Sigmoid colon (tissue), 7 donors: ENCODE data around the gene TMPRSS12. TPM values are rescaled to one million over a fixed set of nuclear protein-coding genes. Genes with fewer than 3 reads are reported as not detected.

Experiments used
- DNase-seq: peaks from one replicate; pipeline ENCODE4 v3.0.0-alpha.2; 2019
- H3K27ac ChIP-seq, 4 donors: fragments of 200-600 bp; sonication (generic); one replicate each; pipeline ENCODE4 v1.5.1; 2016 to 2019; ENCODE audit warnings: mild to moderate bottlenecking in 1 of 4
- H3K27me3 ChIP-seq, 3 donors: fragments of 200-600 bp; sonication (generic); one replicate each; pipeline ENCODE4 v1.5.1; 2019; ENCODE audit warnings: mild to moderate bottlenecking in 1 of 3
- H3K36me3 ChIP-seq, 4 donors: fragments of 200-600 bp; sonication (generic); one replicate each; pipeline ENCODE4 v1.5.1; 2016 to 2019
- H3K4me1 ChIP-seq, 4 donors: fragments of 200-600 bp; sonication (generic); one replicate each; pipeline ENCODE4 v1.5.1; 2017 to 2019
- H3K4me3 ChIP-seq, 4 donors: fragments of 200-600 bp; sonication (generic); one replicate each; pipeline ENCODE4 v1.5.1; 2017 to 2019; ENCODE audit warnings: mild to moderate bottlenecking in 2 of 4, moderate library complexity in 1 of 4
- H3K9me3 ChIP-seq, 4 donors: fragments of 200-600 bp in 3 of 4; sonication (generic) in 3 of 4; one replicate each; pipeline versions ENCODE4 v1.5.1 to v1.6.1; 2013 to 2019
- CTCF ChIP-seq, 4 experiments: fragments of 450-650 bp in 3 of 4; fragments of 200-600 bp in 1 of 4; IDR thresholded peaks; one replicate each; pipeline ENCODE4 v1.5.1; 2016 to 2019; ENCODE audit warnings: antibody characterized with exemption in 4 of 4, mild to moderate bottlenecking in 3 of 4, moderate library complexity in 2 of 4
- EP300 ChIP-seq, 4 donors: sonication (generic); formaldehyde crosslinking; IDR thresholded peaks; one replicate each; pipeline ENCODE4 v1.6.1; 2017; ENCODE audit warnings: antibody characterized with exemption in 4 of 4
- POLR2A ChIP-seq, 2 donors: fragments of 450-650 bp; IDR thresholded peaks; one replicate each; pipeline ENCODE4 v1.6.1; 2016; ENCODE audit warnings: antibody characterized with exemption in 2 of 2, mild to moderate bottlenecking in 2 of 2, moderate library complexity in 2 of 2
- POLR2AphosphoS5 ChIP-seq, 4 donors: sonication (generic); formaldehyde crosslinking; IDR thresholded peaks; one replicate each; pipeline ENCODE4 v1.6.1; 2017; ENCODE audit warnings: antibody characterized with exemption in 4 of 4
- WGBS, 2 donors: extraction: QIAGEN DNeasy Blood & Tissue Kit; methylation state at CpG; one replicate each; pipeline ENCODE4 v1.1.7; 2013; 5-methylcytosine and 5-hydroxymethylcytosine counted together
- intact Hi-C: fragments of 100-400 bp; cut with DNase I; formaldehyde crosslinking; loops from one replicate; pipeline ENCODE4 v1.15.1; 2023
- polyA plus RNA-seq, 3 donors: library from polyadenylated mRNA; stranded (reverse); fragments of 200-250 nt; gene quantifications; one replicate each; pipeline ENCODE4 v1.2.3, GENCODE V29; 2013
- total RNA-seq, 4 donors: library from RNA; depleted of rRNA; stranded (reverse); fragments of >200 nt; gene quantifications; one replicate each; pipeline ENCODE4 v1.1.0, GENCODE V29; 2016
- donor health status: healthy with polysubstance abuse.
- donor health status: Bipolar disorder and iron deficiency.
- donor health status: healthy.

The TMPRSS12 gene
- total and polyA plus RNA-seq, 7 donors: not detected

GRCh38 chr12:50913224-50913623 lies 70.5 kb downstream of the TMPRSS12 start:
- no peak for TF ChIP-seq POLR2A (IDR thresholded peaks at IDR 0.05)
- TF ChIP-seq CTCF (IDR thresholded peaks at IDR 0.05): no peak
- TF ChIP-seq POLR2AphosphoS5 (IDR thresholded peaks at IDR 0.05): no peak
- TF ChIP-seq EP300 (IDR thresholded peaks at IDR 0.05): no peak
- intact Hi-C loops: no loop called here
- no peak overlapping the region for H3K27ac ChIP-seq
- no peaks in the 10 kb centered on the region for H3K4me1 ChIP-seq
- no peak overlapping the region for H3K4me3 ChIP-seq
- no peaks in the 10 kb centered on the region for H3K27me3 ChIP-seq
- H3K9me3 ChIP-seq: peaks cover 0 to 15% (median 14%) of the 10 kb centered on the region in 4 donors
- WGBS, 2 donors: 97% methylated on average over 2 of the region's 2 CpGs
- H3K36me3 ChIP-seq: no peaks in the 10 kb centered on the region
- DNase-seq: no peak

DNA sequence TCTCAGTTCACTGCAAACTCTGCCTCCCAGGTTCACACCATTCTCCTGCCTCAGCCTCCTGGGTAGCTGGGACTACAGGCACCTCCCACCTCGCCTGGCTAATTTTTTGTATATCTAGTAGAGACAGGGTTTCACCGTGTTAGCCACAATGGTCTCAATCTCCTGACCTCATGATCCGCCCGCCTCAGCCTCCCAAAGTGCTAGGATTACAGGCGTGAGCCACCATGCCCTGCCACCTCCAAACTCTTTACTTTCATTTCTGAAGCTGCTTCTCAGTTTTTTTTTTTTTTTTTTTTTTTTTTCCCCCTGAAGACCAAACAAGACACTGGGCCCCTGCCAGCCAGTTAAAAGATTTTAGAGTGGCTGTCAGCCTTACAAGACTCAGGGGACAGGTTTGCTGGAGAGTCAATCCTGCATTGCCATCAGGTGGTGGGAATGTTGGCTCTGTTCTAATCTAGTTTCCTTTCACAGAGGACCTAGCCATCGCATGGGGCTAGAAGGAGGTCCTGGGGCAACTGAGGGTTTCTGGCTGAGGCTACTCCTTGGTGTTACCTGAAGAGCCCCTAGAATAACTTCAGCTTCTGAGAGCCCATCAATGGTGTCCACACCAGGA lies 72.3 kb downstream of the TMPRSS12 start:
- WGBS, 2 donors: 82 to 84% methylated on average over 6 of the region's 6 CpGs
- no peaks in the 10 kb centered on the region for H3K4me1 ChIP-seq
- H3K36me3 ChIP-seq: no peaks in the 10 kb centered on the region
- H3K27ac ChIP-seq: no peak overlapping the region
- no peak overlapping the region for H3K4me3 ChIP-seq
- intact Hi-C loops: no loop called here
- TF ChIP-seq EP300 (IDR thresholded peaks at IDR 0.05) (no peak), POLR2AphosphoS5 (IDR thresholded peaks at IDR 0.05) (no peak), POLR2A (IDR thresholded peaks at IDR 0.05) (no peak), CTCF (IDR thresholded peaks at IDR 0.05) (no peak)
- no peak for DNase-seq
- H3K9me3 ChIP-seq: peaks cover 0 to 15% (median 14%) of the 10 kb centered on the region in 4 donors
- H3K27me3 ChIP-seq: no peaks in the 10 kb centered on the region

DNA sequence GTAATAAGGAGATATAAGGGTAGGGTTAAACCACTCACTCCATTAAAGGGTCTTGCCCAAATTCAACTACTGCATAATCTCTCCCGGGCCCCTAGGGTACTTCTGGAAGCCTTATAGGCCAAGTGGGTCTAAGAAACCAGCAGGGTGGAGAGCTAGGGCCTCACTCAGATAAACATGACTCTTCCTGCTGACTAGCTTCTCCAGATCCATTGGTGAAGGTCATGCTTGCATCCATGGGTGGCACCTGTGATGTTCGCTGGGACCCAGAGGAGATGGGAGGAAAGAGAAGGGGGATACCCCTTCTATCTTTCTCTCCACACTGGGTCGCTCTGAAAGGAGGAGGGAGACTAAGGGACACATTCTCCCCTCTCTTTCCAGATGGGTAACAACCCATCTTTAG lies 73.6 kb downstream of the TMPRSS12 start:
- Histone ChIP-seq H3K9me3 (peaks cover 0 to 15% (median 14%) of the 10 kb centered on the region in 4 donors), H3K27me3 (no peaks in the 10 kb centered on the region), H3K4me3 (no peak overlapping the region), H3K27ac (no peak overlapping the region), H3K36me3 (no peaks in the 10 kb centered on the region), H3K4me1 (peaks cover 0 to 10% (median 7%) of the 10 kb centered on the region in 4 donors)
- TF ChIP-seq EP300 (IDR thresholded peaks at IDR 0.05) (no peak), POLR2AphosphoS5 (IDR thresholded peaks at IDR 0.05) (no peak), CTCF (IDR thresholded peaks at IDR 0.05) (no peak)
- intact Hi-C loops: no loop called here
- 79 to 94% methylated on average over 3 of the region's 3 CpGs for WGBS, 2 donors
- DNase-seq: no peak

GRCh38 chr12:50918584-50919316 lies 76.0 kb downstream of the TMPRSS12 start:
- Histone ChIP-seq H3K4me1 (peaks cover 0 to 34% (median 28%) of the 10 kb centered on the region in 4 donors), H3K4me3 (no peak overlapping the region), H3K27ac (no peak overlapping the region), H3K9me3 (peaks cover 0 to 11% (median 7%) of the 10 kb centered on the region in 4 donors), H3K36me3 (no peaks in the 10 kb centered on the region), H3K27me3 (no peaks in the 10 kb centered on the region)
- no peak for TF ChIP-seq POLR2AphosphoS5 (IDR thresholded peaks at IDR 0.05)
- WGBS, 2 donors: 74 to 75% methylated on average over 5 of the region's 5 CpGs
- no peak for DNase-seq
- intact Hi-C loops: no loop called here

GRCh38 chr12:50922820-50923219 lies 80.1 kb downstream of the TMPRSS12 start:
- H3K9me3 ChIP-seq: no peaks in the 10 kb centered on the region
- 43 to 55% methylated on average over 3 of the region's 3 CpGs for WGBS, 2 donors
- H3K4me3 ChIP-seq: peak overlapping the region in 2 of 4 donors; percentile 6 to 65
- TF ChIP-seq POLR2AphosphoS5 (IDR thresholded peaks at IDR 0.05) (peak; percentile 84 to 95 (median 90)), POLR2A (IDR thresholded peaks at IDR 0.05) (no peak), EP300 (IDR thresholded peaks at IDR 0.05) (peak in 3 of 4 donors; percentile 11 to 91 (median 57))
- peak; percentile 78 for DNase-seq
- H3K27me3 ChIP-seq: no peaks in the 10 kb centered on the region
- peak overlapping the region; percentile 87 to 93 (median 90) for H3K27ac ChIP-seq
- H3K4me1 ChIP-seq: peaks cover 0 to 40% (median 35%) of the 10 kb centered on the region in 4 donors
- intact Hi-C loops: loop anchor here (1.0 to 5.0 kb wide), 4 partner anchors 63 to 250 kb away; partner anchors contain the start of genes SLC11A2 and TFCP2
- no peaks in the 10 kb centered on the region for H3K36me3 ChIP-seq
